Gastrocnemius medialis (tissue), 4 donors: Measurements from ENCODE around the gene CYB5R3. TPM values are rescaled to one million over a fixed set of nuclear protein-coding genes. Genes with fewer than 3 reads are reported as not detected.
A peak's percentile ranks its signal among the peaks of the same experiment; 100 is the strongest.
"Not testable (repeated sequence)": the region's sequence is repeated elsewhere in the genome, so short reads cannot be mapped to it uniquely, and the experiment has no call there.

Source experiments
- ATAC-seq, 2 donors: fragments of 150-250 bp; one replicate each; pipeline ENCODE4 v1.9.1; 2016
- DNase-seq, 2 donors: peaks; one replicate each; pipeline ENCODE4 v3.0.0-alpha.2; 2019
- H3K27ac ChIP-seq, 4 donors: fragments of 200-600 bp; sonication (generic); 1 replicate in 1 of 4; 2 replicates in 3 of 4; pipeline ENCODE4 v1.5.1; 2016 to 2018; ENCODE audit warnings: mild to moderate bottlenecking in 2 of 4, moderate library complexity in 1 of 4
- H3K27me3 ChIP-seq, 3 donors: fragments of 200-600 bp; sonication (generic) in 2 of 3; 1 replicate in 1 of 3; 2 replicates in 2 of 3; pipeline versions ENCODE4 v1.5.1 to v1.6.0; 2016 to 2019; ENCODE audit warnings: mild to moderate bottlenecking in 1 of 3, moderate library complexity in 1 of 3
- H3K36me3 ChIP-seq, 2 donors: fragments of 200-600 bp; sonication (generic) in 1 of 2; one replicate each; pipeline ENCODE4 v1.5.1; 2017 to 2018
- H3K4me1 ChIP-seq, 2 donors: fragments of 200-600 bp; sonication (generic) in 1 of 2; one replicate each; pipeline ENCODE4 v1.5.1; 2016 to 2017; ENCODE audit warnings: mild to moderate bottlenecking in 2 of 2
- H3K4me3 ChIP-seq, 4 donors: fragments of 200-600 bp; sonication (generic) in 3 of 4; 1 replicate in 1 of 4; 2 replicates in 3 of 4; pipeline ENCODE4 v1.5.1; 2016 to 2019; ENCODE audit warnings: mild to moderate bottlenecking in 2 of 4
- H3K9me3 ChIP-seq, 3 donors: fragments of 200-600 bp; sonication (generic) in 2 of 3; 1 replicate in 1 of 3; 2 replicates in 2 of 3; pipeline ENCODE4 v1.5.1; 2016 to 2019
- CTCF ChIP-seq, 5 experiments: fragments of 450-650 bp in 3 of 5; fragments of 200-600 bp in 2 of 5; sonication (generic) in 2 of 5; IDR thresholded peaks in 4 of 5; conservative IDR thresholded peaks in 1 of 5; 1 replicate in 4 of 5; 2 replicates in 1 of 5; pipeline ENCODE4 v1.5.1; 2016 to 2019; ENCODE audit warnings: antibody characterized with exemption in 5 of 5, mild to moderate bottlenecking in 3 of 5, moderate library complexity in 3 of 5
- POLR2A ChIP-seq, 2 donors: fragments of 450-650 bp; IDR thresholded peaks; one replicate each; pipeline ENCODE4 v1.6.1; 2017; ENCODE audit warnings: antibody characterized with exemption in 2 of 2, mild to moderate bottlenecking in 2 of 2, moderate library complexity in 2 of 2
- in situ Hi-C, 4 donors: fragments of 200-750 bp; cut with MboI; loops; one replicate each; pipeline versions ENCODE4 v1.15.0 to v1.8.0; 2017; ENCODE audit warnings: low sequenced_read_pairs in 4 of 4
- intact Hi-C: fragments of 100-400 bp; cut with DNase I; formaldehyde crosslinking; loops from one replicate; pipeline ENCODE4 v1.15.1; 2023; ENCODE audit warnings: low total_unique reads
- total RNA-seq, 4 donors: library from RNA; depleted of rRNA; stranded (reverse); fragments of >200 nt; gene quantifications; one replicate each; pipeline versions ENCODE4 v1.1.0 to v1.2.3, GENCODE V29; 2016

The CYB5R3 gene
- total RNA-seq, 4 donors from 2014 or later = 44.3 to 163 (median 105) TPM

- ATAC-seq = no peak
Measured at GRCh38 chr22:42611051-42611450, 38.1 kb downstream of the CYB5R3 start.

GRCh38 chr22:42610186-42610585 is 39.0 kb downstream of the CYB5R3 start:
- Histone ChIP-seq H3K27me3 (no peaks in the 10 kb centered on the region), H3K9me3 (no peaks in the 10 kb centered on the region), H3K27ac (peak overlapping the region in 2 of 4 donors; percentile 13 to 32), H3K4me3 (no peak overlapping the region), H3K36me3 (no peaks in the 10 kb centered on the region), H3K4me1 (peaks cover 56 to 63% of the 10 kb centered on the region in 2 donors)
- ATAC-seq (no peak), DNase-seq (no peak)
- in situ Hi-C loops = no loop called here
- no peak for TF ChIP-seq CTCF (IDR thresholded peaks at IDR 0.05 in 4 of 5, conservative IDR thresholded peaks at IDR 0.05 in 1 of 5)
- no peak for TF ChIP-seq POLR2A (IDR thresholded peaks at IDR 0.05)
- intact Hi-C loops = loop anchor here (10.0 kb wide), 1 partner anchor 75 kb away; no protein-coding TSS in a partner anchor

More at GRCh38 chr22:42611051-42611450, 38.1 kb downstream of the CYB5R3 start:
- Histone ChIP-seq H3K9me3 (no peaks in the 10 kb centered on the region), H3K27ac (peak overlapping the region in 1 of 4 donors; percentile 5), H3K4me3 (no peak overlapping the region), H3K4me1 (peaks cover 61 to 68% of the 10 kb centered on the region in 2 donors), H3K36me3 (no peaks in the 10 kb centered on the region), H3K27me3 (no peaks in the 10 kb centered on the region)
- in situ Hi-C loops = no loop called here
- TF ChIP-seq CTCF (IDR thresholded peaks at IDR 0.05 in 4 of 5, conservative IDR thresholded peaks at IDR 0.05 in 1 of 5) (no peak), POLR2A (IDR thresholded peaks at IDR 0.05) (no peak)
- intact Hi-C loops = loop anchor here (10.0 kb wide), 1 partner anchor 76 kb away; no protein-coding TSS in a partner anchor
- DNase-seq = no peak

- DNase-seq (no peak), ATAC-seq (no peak)
- H3K36me3 ChIP-seq = no peaks in the 10 kb centered on the region
- no peaks in the 10 kb centered on the region for H3K27me3 ChIP-seq
- in situ Hi-C loops (no loop called here), intact Hi-C loops (no loop called here)
- H3K27ac ChIP-seq = peak overlapping the region in 3 of 4 donors; percentile 20 to 32 (median 23)
- TF ChIP-seq POLR2A (IDR thresholded peaks at IDR 0.05) = no peak
- no peak for TF ChIP-seq CTCF (IDR thresholded peaks at IDR 0.05 in 4 of 5, conservative IDR thresholded peaks at IDR 0.05 in 1 of 5)
- no peaks in the 10 kb centered on the region for H3K9me3 ChIP-seq
- H3K4me1 ChIP-seq = peaks cover 63% of the 10 kb centered on the region in 2 donors
- no peak overlapping the region for H3K4me3 ChIP-seq
Measured at GRCh38 chr22:42608823-42609361, 40.3 kb downstream of the CYB5R3 start.

- no peaks in the 10 kb centered on the region for H3K36me3 ChIP-seq
- TF ChIP-seq POLR2A (IDR thresholded peaks at IDR 0.05) = no peak
- no peak for TF ChIP-seq CTCF (IDR thresholded peaks at IDR 0.05 in 4 of 5, conservative IDR thresholded peaks at IDR 0.05 in 1 of 5)
- in situ Hi-C loops (no loop called here), intact Hi-C loops (no loop called here)
- H3K4me3 ChIP-seq = no peak overlapping the region
- no peak for ATAC-seq
- H3K9me3 ChIP-seq = no peaks in the 10 kb centered on the region
- H3K4me1 ChIP-seq = peaks cover 58 to 59% of the 10 kb centered on the region in 2 donors
- no peaks in the 10 kb centered on the region for H3K27me3 ChIP-seq
- H3K27ac ChIP-seq = peak overlapping the region in 3 of 4 donors; percentile 20 to 32 (median 23)
- no peak for DNase-seq
Measured at GRCh38 chr22:42608136-42608822, 40.9 kb downstream of the CYB5R3 start.

- H3K9me3 ChIP-seq, H3K27me3 ChIP-seq, H3K27ac ChIP-seq, DNase-seq, ATAC-seq, H3K36me3 ChIP-seq, H3K4me3 ChIP-seq, in situ Hi-C loops, intact Hi-C loops: not testable (repeated sequence)
- H3K4me1 ChIP-seq = peaks cover 52 to 53% of the 10 kb centered on the region in 2 donors
Measured at GRCh38 chr22:42607641-42608040, 41.6 kb downstream of the CYB5R3 start.
